Activated CD4-positive, CD25-positive, alpha-beta regulatory T cell (primary cell): ENCODE data around the gene PLXDC2.

Experiments
- DNase-seq, 4 experiments: peaks; one replicate each; lab custom pipeline; 2025; lab: John Stamatoyannopoulos, UW

The PLXDC2 gene

GRCh38 chr10:20276127-20276979 lies 460.1 kb downstream of the PLXDC2 start:
- DNase-seq: no peak

- no peak for DNase-seq
Measured at GRCh38 chr10:20277820-20278219, 461.6 kb downstream of the PLXDC2 start.

GRCh38 chr10:20281579-20281978 lies 465.3 kb downstream of the PLXDC2 start:
- no peak for DNase-seq

- no peak for DNase-seq
Measured at GRCh38 chr10:20287586-20287985, 471.4 kb downstream of the PLXDC2 start.

- no peak for DNase-seq
Measured at GRCh38 chr10:20288060-20288459, 471.8 kb downstream of the PLXDC2 start.

- DNase-seq: no peak
Measured at GRCh38 chr10:20289070-20289828, 473.0 kb downstream of the PLXDC2 start.

GRCh38 chr10:20298417-20298816 lies 482.2 kb downstream of the PLXDC2 start:
- no peak for DNase-seq

DNA sequence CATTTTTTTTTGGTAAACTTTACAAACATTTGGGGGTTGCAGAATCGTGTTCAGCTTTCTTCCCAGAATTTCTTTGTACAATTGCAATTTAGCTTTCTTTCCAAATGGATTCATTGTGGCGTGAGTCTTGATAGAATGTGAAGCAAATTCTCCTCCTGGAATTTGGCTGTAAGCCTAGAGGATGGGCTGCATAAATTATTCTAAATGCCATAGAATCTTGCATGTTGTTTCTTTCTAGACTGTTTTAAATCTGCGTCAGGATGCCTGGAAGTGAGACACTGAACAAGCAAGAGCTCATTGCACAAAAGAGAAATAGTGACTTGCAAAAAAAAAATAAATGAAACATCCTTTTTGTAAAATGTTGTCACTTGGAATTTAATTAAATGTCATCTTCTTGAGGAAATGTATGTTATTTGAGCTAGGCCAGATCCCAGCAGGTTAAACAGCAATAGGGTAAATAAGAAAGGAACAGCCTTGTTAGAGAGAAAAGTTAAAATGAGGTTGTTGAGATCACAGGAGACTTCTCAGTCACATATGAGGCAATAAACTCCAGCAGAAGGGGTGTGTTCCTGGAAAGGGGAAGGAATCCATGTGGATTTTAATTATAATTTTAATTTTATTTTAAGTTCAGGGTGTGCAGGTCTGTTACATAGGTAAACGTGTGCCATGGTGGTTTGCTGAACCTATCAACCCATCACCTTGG lies 483.0 kb downstream of the PLXDC2 start:
- no peak for DNase-seq

DNA sequence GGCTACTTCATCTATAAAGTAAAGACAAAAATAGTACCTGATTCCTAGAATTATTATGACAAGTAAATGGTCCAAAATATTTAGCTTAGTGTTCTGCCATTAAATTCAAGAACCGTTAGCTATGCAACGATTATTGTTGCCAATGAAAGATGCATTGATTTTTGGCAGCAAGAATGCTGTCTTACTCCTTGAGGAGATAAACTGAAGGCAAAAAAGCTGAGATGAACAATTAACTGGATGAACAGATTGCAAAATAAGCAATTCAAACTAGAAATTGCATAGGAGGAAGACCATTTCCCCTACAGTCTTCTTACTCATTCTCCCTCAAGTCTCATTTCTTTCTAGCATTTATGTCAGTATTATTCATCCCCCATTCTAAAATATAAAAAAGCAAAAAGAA lies 484.5 kb downstream of the PLXDC2 start:
- no peak for DNase-seq

- no peak for DNase-seq
Measured at GRCh38 chr10:20302033-20302432, 485.8 kb downstream of the PLXDC2 start.

- DNase-seq: no peak
Measured at GRCh38 chr10:20303453-20304152, 487.4 kb downstream of the PLXDC2 start.

DNA sequence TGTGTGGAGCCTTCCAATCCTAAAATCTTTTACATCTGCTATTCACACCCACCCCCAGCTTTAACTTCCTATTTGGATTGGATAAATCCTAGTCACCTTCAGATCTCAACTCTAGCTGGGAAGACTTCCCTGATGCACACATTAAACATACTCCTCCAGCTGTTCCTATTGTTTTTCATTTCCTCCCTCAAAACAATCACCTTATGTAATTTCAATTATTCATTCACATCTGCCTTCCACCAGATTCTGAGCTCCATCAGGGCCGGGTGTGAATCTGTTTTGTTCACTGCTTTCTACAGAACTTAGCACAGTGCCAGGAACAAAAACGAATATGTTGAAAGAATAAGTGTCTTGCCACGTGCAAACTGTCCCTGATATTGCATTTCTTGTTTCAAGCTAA lies 497.4 kb downstream of the PLXDC2 start:
- DNase-seq: no peak

DNA sequence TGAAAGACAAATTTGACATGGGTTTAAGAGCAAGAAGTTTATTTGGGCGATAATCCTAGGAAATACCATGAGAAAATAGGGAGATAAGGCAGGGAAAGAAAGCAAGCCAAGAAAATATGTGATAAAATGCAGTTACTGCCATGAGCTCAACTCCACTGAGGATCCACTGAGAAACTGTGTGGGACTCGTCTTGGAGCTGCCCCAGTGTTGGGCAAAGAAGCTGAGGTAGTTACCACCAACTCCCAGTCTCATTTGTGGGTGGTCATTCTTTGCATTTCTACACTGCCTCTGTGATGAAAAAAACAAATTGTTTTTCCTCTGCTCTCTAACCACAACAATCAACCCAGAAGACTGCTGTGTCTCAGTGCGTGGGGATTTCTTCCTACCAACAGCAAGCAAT lies 498.2 kb downstream of the PLXDC2 start:
- DNase-seq: no peak

DNA sequence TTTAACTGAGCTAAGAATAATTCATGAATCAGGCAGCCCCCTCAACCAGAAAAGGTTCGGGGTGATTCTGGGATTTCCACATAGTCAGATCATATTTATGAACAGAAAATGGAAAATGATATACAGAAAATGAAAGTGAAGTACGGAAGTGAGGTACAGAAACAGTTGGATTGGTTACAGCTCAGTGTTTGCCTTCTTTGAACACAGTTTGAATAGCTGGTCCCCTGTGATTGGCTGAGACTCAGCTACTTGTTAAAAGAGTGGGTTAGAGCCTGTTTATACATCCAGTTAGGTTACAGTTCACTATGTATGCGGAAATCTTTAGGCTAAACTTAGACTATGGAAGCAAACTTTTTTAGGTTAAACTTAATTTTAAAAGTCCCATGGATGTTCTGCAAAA lies 511.7 kb downstream of the PLXDC2 start:
- DNase-seq: no peak

DNA sequence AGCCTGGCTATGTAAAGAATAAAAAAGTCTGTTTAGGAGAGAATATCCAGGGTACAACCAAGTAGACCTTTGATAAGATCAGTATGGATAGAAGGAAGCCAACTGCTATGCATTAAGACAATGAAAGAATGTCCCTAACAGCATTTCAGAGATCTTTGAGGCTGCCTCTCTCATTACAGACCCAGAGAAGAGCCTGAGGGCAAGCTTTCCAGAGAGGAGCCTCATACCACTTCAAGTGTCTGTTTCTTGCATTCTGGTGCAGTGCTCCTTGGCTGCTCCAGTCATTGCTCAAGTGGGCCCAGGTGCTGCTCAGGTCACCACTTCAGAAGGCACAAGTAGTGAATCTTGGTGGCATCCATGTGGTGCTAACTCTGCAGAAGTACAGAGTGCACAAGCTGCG lies 514.0 kb downstream of the PLXDC2 start:
- DNase-seq: no peak

- DNase-seq: no peak
Measured at GRCh38 chr10:20334559-20334958, 518.3 kb downstream of the PLXDC2 start.
